Cortex of kidney (tissue), 1 donor: Measurements from ENCODE around the gene TBC1D3C.
"Not testable (repeated sequence)": the region's sequence is repeated elsewhere in the genome, so short reads cannot be mapped to it uniquely, and the experiment has no call there.

Experiments
- DNase-seq: peaks from one replicate; lab custom pipeline; 2025; lab: John Stamatoyannopoulos, UW

Gene TBC1D3C

GRCh38 chr17:38068534-38068933, at the start of gene TBC1D3C:
Gene TBC1D3C (minus strand): TSS chr17:38068634. CDS start chr17:38067066, 1,568 bp downstream.
- not testable (repeated sequence) for DNase-seq

GRCh38 chr17:38099262-38099661, 30.8 kb upstream of the TBC1D3C start:
- DNase-seq: not testable (repeated sequence)

DNA sequence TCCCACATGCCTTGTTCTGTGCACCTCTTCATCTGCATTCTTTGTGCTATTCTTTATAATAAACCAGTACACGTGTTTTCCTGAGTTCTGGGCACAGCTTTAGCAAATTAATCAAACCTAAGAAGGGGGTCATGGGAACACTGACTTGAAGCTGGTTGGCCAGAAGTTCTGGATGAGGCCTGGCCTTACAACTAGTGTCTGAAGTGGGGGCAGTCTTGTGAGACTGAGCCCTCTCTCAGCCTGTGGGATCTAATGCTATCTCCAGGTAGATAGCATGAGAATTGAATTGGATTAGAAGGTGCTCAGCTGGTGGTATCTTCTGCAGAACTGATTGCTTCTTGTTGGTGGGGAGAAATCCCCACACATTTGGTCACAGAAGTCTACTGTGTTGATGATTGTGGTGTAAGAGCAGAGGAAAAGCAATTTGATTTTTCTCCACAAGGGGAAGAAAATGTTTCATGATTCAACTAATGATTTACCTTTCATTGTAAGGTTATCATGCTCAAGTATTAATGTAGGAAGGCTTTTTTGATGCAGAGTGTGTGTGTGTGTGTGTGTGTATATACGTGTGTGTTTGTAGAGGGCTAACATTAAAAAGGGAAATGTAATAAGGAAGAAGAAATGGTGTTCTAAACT, 25.7 kb upstream of the TBC1D3C start:
- DNase-seq: not testable (repeated sequence)

GRCh38 chr17:38088120-38088519, 19.7 kb upstream of the TBC1D3C start:
- not testable (repeated sequence) for DNase-seq

DNA sequence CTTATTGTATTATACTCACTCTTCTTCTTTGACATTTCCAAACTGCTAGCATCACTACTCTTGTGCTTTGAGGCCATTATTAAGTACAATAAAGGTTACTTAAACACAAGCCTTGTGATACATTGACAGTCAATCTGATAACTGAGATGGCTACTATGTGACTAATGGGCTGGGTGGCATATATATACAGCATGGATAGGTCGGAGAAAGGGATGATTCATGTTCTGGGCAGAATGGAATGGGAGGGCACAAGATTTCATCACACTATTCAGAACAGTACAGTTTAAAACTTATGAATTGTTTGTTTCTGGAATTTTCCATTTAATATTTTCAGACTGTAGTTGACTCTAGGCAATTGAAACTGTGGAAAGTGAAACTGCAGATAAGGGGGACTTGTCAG, 18.9 kb upstream of the TBC1D3C start:
- not testable (repeated sequence) for DNase-seq
